A172 (cell line): ENCODE data around the gene TMUB1. TPM values are rescaled to one million over a fixed set of nuclear protein-coding genes. Genes with fewer than 3 reads are reported as not detected.

Source experiments
- DNase-seq: peaks from one replicate; pipeline ENCODE4 v3.0.0-alpha.2; 2015; ENCODE audit warnings: low spot score
- total RNA-seq: library from RNA; depleted of rRNA; stranded (reverse); fragments of >200 nt; shearing (Covaris generic); gene quantifications from 2 replicates; pipeline ENCODE4 v1.2.3, GENCODE V29; 2014; rRNA removed

The TMUB1 gene
- total RNA-seq, 1 experiment from 2014 or later, result 28.9 TPM

GRCh38 chr7:151034312-151035025 is 48.8 kb downstream of the TMUB1 start:
- no peak for DNase-seq

GRCh38 chr7:151033864-151034249 is 49.4 kb downstream of the TMUB1 start:
- no peak for DNase-seq

- DNase-seq, result no peak
Observed at GRCh38 chr7:151032936-151033863, 50.1 kb downstream of the TMUB1 start.

Other genes with a start within 250 kb of the TMUB1 start
- not detected in 2 replicates for gene AOC1, start 231.0 kb downstream of the TMUB1 start, total RNA-seq
- gene KCNH2, start 105.2 kb downstream of the TMUB1 start, total RNA-seq, result 1.7 and 3.5 TPM in 2 replicates
- 0.74 and 2.5 TPM in 2 replicates for gene NOS3, start 92.5 kb downstream of the TMUB1 start, total RNA-seq
- gene ATG9B, start 59.0 kb downstream of the TMUB1 start, total RNA-seq, result not detected in 2 replicates
- 35.6 and 40.2 TPM in 2 replicates for gene ABCB8, start 55.0 kb downstream of the TMUB1 start, total RNA-seq
- 0.31 and 0.53 TPM in 2 replicates for gene ASIC3, start 35.0 kb downstream of the TMUB1 start, total RNA-seq
- gene CDK5, start 25.6 kb downstream of the TMUB1 start, total RNA-seq, result 57.0 and 58.7 TPM in 2 replicates
- 195 and 238 TPM in 2 replicates for gene SLC4A2, start 23.9 kb downstream of the TMUB1 start, total RNA-seq
- 95.4 and 118 TPM in 2 replicates for gene FASTK, start 2.7 kb downstream of the TMUB1 start, total RNA-seq
- gene AGAP3, start 3.0 kb upstream of the TMUB1 start, total RNA-seq, result 46.4 and 58.9 TPM in 2 replicates
- gene GBX1, start 84.2 kb upstream of the TMUB1 start, total RNA-seq, result 0.41 TPM in 1 of 2 replicates, not detected in the other
- gene ASB10, start 103.8 kb upstream of the TMUB1 start, total RNA-seq, result not detected in 2 replicates
- not detected in 2 replicates for gene H2BK1, start 127.0 kb upstream of the TMUB1 start, total RNA-seq
- gene ABCF2, start 143.7 kb upstream of the TMUB1 start, total RNA-seq, result 55.6 and 65.6 TPM in 2 replicates
- gene CHPF2, start 149.0 kb upstream of the TMUB1 start, total RNA-seq, result 36.5 and 37.8 TPM in 2 replicates
- 22.2 and 26.7 TPM in 2 replicates for gene SMARCD3, start 165.2 kb upstream of the TMUB1 start, total RNA-seq